COLO829 (cell line): ENCODE measurements around the gene FRY.

ENCODE experiments used
- DNase-seq: peaks from one replicate; pipeline ENCODE4 v3.0.0; 2012; ENCODE audit warnings: low spot score

The FRY gene

DNA sequence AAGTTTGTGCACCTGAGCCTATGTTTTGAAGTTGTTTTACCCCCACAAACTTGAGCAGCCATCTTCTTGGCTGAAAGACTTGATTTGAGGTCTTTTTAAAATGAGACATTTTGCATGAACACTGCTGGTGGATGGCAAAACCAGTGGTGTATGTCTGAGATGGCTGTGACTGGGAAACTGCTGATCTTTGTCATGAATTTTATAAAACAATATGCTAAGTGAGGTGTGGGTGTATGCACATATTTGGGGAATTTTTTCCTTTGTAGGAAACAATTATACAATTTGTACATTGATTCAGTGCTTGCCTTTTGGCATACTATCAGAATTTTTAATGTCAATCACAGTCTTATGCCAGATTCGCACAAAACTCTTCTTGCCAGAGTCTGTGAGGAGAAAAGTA lies 231.0 kb downstream of the FRY start:
- no peak for DNase-seq

DNA sequence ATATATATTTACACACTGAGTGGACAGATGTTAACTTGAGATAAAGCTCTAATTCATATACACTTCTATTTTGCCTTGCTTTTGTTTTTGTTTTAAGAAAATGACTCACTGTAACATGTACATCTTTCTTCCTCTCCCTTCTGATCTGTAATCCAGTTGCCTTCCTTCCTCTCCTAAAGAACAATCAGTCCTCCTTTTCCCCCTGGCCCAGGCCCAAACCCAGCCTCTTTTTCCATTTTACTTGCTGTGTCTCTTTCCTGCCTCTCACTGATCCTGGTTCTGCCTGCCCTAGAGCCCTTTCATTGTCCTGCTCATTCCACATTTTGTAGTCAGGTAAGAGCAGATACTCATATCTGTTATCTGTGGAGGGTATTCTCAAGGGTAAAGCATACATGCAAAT lies 232.8 kb downstream of the FRY start:
- peak; percentile 83 for DNase-seq

DNA sequence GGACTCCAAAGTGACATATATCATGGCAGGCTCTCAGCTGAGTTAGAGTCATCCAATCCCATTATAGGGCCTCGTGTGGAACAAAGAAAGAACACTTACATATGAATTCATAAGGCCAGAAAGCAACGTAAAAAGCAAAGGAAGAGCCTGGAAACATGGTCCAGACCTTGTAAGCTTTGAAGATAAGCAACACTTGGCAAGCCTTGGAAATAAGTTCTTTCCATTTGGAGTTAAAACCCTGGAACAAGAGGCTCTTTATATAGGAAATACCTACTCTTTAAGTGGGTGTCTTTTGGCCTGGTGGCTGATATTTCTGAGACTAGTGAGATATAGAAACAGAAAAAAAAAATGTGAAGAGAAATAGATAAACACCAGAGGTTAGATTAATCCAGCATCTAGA lies 234.2 kb downstream of the FRY start:
- DNase-seq = peak; percentile 68

DNA sequence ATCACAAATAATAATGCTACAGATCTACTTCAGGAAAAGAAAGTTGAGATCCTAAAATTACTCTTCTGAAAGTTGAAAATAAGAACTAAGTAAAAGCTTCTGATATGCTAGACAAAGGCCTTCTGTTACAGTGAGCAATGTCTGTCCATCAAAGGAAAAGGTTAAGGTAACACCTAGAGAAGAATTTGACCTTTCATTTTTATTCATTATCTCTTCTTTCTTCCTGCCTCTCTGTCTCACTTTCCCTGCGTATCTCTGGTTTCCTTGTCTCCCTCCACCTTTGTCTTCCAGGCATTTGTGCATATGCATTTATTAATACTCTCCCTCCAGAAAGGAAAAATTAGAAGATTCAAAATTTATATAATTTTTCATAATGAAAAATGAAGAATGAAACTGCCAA lies 234.6 kb downstream of the FRY start:
- peak; percentile 67 for DNase-seq

DNA sequence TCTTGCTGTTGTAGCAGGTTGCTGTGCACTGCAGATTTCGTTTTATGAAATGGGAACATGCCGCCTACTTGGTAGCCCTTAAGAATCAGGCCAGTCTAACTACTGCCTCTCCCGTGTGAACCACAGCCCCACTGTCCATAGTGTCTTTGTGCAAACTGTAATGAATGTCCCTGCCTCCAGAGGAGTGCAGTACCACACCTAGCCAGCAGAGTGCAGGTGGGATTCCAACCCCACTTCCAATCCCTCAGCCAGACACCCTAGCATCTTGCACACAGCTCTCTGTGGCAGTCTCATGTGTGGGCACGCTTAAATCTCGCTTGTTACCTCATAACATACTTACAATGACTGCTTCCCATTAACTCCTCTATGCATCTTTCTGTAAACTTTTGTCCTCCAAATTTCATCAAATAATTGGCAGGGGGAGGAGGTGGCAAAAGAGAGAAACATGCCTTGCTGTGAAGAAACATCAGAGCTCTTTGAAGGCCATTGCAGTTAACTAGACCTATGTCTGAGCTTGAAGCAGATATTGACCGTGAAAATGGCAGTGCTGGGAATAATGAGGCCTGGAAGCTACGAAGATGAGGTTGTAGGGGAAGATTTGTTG lies 236.4 kb downstream of the FRY start:
- no peak for DNase-seq

DNA sequence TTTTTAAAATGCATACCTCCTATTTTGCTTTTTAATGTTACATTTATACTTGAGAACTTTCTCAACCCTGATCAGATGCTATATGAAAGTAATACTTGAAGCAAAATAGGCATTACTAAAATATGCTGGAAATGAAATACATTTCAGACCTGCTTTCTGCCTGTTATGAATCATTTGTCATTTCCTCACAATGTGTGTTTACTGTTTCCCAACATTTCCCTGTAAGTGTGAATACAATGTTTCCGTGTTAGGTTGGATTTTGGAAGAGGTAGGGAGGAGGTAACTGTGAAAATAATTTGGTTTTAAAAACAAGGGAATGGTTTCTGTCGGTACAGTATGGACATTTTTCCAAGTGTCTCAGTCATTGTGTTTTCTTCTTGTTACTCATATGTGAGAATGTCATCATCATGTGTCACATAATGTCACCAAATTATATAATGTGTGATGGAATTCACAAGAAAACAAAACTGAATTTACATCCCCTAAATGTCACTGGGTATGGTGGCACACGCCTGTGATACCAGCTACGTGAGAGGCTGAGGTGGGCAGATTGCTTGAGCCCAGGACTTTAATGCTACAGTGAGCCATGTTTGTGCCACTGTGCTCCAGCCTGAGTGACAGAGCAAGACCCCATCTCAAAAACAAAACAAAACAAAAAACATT lies 240.6 kb downstream of the FRY start:
- DNase-seq = no peak

DNA sequence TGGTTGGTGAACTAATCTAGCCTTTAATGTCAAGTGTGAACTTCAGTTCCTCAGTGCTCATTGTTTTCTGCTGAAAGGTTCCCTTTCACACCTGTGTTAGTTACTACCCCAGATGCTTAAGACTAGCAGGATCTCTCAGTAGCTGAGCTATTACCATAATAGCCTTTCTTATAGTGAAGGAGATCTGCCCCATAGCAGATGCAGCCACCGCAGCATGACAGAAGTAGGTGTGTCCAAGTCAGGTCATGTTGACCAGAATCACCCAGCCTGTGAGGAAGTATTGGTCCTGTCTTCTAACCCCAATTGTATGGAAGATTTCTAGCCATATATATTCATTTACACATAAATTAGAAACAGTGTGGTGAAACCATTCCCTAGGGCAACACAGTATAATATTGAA lies 246.3 kb downstream of the FRY start:
- DNase-seq = no peak

DNA sequence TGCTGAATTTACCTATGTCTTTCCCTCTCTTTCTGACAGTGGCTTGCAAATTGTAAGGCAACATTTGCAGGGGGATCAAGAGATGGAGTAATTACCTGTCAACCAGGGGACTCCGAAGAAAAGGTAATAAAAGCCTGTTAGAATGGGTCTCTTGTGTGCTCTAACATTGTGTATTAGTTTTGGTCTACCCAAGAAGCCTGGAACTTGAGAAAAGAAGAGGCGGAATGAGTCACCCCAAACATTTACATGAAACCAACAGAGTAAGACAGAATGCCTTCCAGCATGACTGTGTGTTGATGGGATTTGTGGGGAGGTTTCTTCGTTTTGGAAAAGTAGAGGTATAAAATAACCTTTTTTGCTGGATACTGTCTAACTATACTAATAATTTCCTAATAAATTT lies 246.9 kb downstream of the FRY start:
- no peak for DNase-seq

DNA sequence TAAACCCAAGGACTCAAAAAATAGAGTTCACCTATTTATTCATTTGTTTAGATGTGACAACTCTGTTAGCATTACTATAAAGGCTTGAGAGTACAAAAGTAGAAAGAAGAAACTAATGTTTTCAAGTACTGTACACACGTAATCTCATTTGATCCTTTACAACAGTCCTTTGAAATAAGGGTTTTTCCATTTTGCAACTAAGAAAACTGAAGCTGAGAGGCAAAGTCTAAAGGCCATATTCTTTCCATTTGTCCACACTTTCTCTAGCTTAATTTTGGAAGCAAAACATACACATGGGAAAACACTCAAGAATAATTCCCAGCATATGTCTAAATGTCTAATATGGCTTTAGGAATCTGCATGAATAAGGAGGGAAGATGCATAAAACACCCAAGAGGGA lies 249.5 kb downstream of the FRY start:
- DNase-seq = no peak

DNA sequence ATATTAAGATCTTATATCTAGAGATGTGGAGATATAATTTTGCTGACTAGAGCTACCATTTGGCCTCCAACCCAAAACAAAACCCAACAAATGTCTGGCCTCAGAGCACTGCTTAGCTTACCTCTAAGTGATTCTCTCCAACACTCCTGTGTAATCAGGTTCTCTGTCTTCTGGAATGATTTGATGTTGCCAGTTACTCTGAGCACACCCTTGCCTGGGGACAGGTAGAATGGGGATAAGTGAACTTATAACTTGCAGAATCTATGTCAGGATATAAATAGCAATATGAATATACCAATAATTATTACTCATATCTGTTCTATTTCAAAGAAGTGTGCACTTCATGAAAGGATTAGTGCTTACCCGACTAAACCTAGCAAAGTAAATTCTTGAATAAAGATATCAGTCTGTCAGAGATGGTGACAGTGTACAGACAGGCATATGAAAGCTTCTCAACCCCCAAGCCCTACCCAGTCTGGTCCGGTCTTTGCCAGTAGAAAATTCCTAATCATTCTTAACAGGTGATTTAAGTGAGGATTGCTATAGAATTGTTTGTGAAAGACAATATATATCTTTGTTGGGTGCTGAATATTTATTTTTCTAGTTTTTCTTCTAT lies 250.6 kb downstream of the FRY start:
- no peak for DNase-seq

DNA sequence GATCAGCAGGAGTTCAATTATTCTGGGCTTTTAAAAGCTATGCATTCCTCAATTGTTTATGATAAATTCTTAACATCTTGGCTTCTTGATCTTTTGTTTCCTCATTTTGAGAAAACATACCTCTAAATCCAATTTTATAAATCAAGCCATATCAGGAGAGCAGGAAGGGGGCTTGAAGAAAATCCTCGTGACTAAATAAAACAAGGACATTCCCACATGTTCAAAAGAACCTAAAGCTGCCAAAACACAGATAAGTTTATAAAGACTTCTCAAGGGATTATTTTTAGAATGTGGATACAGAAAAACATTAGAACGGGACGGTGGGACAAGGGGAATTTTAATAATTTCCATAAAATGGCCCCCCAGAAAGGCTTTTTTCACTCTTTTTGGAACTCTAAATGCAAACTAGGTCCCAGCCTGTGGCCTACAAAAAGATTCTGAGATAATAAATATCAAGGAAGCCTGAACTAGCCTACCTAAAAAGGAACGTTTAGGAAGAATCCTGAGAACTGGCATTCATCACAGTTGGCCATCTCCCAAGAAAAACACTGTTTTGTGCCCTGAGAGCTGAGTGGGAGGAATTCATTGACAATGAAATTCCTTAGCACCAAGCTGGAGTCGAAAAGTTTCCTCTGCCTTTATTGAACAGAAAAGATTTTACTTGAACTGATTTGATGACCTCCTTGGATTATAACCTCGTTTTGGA lies 253.5 kb downstream of the FRY start:
- peak; percentile 87 for DNase-seq

DNA sequence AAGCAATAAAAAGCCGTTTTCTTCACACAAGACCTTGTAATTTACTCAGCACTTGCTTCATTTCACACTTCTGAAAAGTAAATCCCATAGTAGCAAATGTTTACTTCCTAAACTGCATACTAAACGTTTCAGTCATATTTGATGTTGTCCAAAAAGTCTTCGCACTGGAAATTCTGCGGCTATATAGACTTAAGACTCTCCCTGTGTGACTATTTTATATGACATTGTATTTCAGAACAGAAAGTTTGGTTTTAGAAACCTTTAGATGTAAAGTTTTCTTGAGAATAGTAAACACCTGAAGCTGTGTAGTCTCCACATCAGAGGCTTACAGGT lies 254.0 kb downstream of the FRY start:
- no peak for DNase-seq

DNA sequence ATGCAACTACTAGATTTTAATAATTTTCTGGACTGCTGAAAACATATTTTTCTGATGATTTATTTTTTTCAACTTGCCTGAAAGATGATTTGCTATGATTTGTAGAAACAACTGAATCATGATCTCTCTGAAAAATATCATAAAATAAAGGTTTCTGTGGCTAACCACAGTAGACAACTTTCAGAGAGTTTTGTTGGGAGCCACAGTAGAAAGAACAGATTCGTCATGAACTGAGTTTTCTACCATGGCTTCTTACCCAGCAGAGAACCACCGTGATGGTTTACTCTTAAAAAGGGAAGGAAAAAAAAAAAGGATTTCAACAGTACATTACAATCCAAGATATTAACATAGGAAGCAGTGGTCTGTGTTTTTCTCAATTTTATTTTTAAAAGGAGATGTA lies 265.6 kb downstream of the FRY start:
- DNase-seq = no peak

DNA sequence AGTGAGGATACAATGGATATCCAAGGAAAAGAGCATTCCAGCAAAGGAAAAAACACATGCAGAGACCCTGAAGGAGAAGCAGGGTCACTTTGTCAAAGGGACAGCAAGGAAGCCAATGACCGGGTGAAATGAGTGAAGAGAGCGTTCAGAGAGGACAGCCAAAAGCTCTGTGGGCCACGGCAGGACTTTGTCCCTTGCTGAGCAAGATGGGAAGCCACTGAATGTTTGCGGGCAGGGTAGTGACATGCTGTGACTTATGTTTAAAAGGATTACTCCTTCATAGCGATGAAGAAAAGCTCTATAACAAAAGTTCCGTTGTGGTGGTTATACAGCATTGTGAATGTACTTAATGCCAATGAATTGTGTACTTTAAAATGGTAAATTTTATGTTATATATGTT lies 267.1 kb downstream of the FRY start:
- no peak for DNase-seq

DNA sequence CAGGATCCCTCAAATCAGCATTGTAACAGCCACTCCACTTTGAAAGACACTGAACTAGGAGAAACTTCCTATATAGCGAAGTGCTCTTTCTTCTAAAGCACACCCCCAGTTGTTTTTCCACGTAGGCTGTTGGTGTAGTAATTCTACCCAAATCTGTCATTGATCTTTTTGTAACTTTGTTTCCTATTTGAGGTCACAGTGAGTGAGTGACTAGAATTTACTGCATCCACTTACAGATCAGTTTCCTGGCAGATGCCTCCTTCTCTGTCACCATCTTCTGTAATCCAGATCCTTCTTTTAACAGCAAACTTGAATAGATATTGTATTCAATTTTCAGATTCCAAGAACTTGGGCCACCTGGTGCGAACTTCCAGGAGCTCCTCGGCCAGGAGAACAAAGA lies 268.3 kb downstream of the FRY start:
- no peak for DNase-seq

DNA sequence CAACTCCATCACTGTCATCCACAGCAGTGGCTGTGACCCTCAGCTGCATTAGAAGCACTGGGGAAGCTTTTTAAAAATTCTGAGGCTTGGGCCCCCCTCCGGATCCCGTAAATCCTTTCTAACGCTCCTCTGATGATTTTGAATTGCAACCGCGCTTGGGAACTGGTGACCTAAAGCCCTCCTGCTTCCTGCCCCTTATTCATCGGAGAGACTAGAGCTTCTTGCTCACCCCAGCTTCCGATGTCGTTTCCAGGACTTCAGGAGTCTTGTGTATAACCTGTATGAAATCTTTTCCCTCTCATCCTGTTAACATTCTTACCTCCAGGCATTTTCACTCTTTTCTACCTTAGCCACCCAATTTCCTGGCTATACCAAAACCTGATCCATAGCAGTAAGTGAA lies 268.8 kb downstream of the FRY start:
- no peak for DNase-seq

DNA sequence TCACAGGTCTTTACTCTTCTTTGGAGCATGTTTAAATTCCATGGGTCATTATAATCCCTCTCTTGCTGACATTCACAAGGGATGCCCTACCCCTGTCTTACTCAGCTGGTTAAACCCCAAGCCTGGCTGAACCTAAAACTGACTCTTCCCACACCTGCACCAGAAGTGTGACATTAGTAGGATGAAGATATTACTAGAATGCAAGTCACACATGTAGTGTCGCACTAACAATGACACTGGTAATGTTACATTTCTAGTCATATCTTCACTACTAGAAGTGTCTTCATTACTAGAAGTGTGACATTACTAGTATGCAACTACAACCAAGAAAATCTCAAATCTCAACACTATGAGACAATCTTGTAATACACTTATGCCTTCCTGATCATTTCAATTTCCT lies 269.3 kb downstream of the FRY start:
- DNase-seq = no peak

DNA sequence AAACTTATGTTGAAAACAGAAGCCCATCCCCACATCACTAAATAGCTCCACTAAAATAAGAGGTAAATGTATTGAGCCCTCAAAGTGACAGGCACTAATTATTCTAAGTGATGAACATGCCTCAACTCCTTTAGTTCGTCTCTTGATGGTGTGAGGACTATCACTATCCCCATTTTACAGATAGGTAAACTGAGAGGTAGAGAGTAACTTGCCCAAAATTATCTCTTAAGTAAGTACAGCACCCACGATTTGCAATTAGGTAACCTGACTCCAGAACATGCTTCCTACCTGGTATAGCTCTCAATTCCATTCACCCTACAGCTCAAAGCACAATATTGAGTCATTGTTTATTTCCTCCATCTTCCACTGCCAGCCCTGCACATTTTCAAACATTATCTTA lies 270.9 kb downstream of the FRY start:
- DNase-seq = no peak

DNA sequence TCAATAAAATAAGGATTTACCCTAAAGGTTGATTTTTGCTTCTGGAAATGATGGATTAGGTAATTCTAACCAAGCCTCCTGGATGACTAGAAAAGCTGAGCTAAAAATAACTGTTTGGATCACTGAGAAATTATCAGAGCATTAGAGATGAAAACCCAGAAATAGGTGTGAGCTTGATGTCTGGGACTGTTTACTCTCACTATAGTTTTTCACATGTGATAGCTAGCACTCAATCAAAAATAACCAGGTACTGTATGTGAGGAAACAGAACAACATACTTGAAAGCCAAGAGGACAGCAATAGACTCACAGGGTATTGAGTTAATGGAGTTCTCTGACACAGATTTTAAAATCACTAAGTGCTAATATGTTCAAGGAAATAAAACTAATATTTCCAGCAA lies 274.1 kb downstream of the FRY start:
- no peak for DNase-seq

DNA sequence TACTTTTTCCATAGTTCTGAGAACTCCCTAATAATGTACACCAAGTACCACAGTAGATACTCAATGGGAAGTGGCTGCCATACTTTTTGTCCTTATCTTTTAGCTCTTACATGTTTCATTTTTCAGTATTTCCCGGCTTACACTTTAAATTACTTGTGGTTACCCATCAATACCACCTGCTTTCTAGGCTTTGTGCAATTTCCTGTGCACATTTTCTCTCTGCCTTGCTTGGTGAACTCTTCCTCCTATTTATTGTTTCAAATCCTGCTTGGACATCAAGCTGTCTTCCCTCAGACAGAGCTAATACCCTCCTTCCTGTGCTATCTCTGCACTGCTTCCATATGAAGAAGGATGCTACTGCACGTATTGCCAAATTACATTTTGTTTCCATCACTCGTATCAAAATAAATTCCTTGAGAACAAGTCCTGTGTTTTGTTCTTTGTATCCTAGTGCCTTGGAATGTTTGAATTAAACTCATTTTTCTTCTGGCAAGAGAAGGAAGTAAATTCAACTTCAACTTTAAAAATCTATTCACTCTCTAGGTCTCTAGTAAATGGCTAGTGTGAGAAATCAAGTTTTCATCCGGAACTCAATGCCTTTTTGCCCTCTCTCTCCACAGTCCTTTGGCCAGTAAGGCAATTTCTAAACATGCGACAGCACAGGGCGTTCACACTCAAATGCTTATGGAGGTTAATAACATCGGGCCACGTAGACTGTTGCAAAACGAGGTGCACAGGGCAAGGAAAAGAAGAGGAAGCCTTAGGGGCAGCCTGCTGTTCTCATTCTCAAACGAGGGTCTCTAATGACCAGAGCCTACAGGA lies 277.9 kb downstream of the FRY start:
- no peak for DNase-seq

DNA sequence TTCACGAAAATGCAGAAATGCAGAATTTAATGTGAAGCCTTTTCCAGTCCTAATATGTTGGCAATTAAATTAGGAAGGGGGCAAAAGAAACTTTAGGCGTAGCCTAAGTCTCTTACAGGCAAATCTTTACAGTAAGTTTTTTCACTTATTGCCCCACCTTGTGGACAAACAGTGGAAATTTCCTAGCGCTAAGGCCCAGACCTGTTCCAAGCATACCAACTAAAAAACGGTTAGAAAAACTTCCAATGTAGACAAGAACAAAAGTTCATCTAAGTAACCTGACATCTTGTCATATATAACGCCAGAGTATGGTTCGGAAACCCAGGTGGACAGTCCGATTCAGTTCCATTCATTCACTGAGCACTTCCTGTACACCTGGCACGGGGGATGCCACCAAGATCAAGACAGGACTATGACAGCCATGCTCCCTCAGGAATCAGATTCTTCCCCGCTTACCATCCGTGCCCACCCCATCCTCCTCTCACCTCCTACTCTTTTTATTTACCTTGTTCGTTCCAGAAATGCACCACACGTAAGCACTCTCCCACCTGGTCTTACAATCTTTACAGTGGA lies 278.6 kb downstream of the FRY start:
- peak; percentile 28 for DNase-seq

DNA sequence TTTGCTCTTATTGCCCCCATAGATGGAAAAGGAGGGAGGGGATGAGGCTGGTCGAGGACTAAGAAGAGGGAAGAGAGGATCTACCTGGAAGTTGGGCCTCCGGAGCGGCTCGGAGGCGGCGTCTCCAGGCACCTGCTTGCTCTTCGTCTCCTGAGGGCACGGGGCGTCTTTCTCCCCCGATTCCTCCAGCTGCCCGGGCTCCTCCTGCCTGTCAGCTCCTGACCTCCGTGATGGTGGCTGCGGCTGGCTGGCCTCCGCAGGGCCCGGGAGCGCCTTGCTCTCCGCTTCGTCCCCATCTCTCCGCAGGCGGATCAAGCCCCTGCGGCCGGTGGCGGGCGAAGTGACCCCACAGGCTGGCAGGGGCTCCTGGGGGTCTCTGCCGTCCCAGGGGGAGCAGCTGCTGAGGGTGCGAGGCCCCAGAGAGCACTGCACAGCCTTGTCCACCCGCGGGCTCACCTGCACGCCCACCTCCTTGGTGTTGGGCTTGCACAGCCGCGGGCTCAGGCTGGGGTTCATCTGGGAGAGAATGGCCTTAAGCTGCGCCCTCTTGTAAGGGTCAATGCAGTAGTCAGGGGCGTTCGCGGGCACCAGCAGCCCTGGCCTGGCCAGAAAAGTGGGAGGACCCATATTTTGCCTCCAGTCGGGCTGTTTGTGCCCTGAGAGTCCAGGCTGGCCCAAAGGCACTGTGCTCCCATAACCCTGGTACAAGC lies 279.8 kb downstream of the FRY start:
- DNase-seq = no peak
